GM18873 (cell line): Measurements from ENCODE around the gene TACR1.
A peak's percentile ranks its signal among the peaks of the same experiment; 100 is the strongest.
"Not testable (repeated sequence)": the region's sequence is repeated elsewhere in the genome, so short reads cannot be mapped to it uniquely, and the experiment has no call there.

Experiments
- ATAC-seq: cut with Tn5 transposase; IDR thresholded peaks from one replicate; pipeline ENCODE4 v1.9.1; 2021; ENCODE audit warnings: mild to moderate bottlenecking, moderate library complexity, moderate number of reproducible peaks; ENCODE audit not compliant: unreplicated experiment, low FRiP score

The TACR1 gene

DNA sequence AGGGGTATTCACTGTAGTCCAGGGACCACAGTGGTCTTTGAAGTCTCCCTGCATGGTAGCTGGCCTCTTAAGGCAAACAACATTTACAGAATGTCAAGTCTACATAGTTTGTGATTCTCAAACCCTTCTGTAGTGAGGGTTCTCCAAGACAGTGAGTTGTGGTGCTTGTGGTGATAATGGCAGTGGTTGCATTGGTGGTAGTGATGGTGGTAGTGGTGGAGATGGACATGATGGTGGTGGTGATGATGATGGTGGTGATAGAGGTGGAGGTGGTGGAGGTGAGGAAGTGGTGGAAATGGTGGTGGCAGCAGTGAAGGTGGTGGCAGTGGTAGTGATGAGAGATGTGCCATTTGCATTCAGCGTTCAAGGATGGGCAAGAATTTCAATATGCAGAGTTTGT, 104.9 kb downstream of the TACR1 start:
- no peak for ATAC-seq

DNA sequence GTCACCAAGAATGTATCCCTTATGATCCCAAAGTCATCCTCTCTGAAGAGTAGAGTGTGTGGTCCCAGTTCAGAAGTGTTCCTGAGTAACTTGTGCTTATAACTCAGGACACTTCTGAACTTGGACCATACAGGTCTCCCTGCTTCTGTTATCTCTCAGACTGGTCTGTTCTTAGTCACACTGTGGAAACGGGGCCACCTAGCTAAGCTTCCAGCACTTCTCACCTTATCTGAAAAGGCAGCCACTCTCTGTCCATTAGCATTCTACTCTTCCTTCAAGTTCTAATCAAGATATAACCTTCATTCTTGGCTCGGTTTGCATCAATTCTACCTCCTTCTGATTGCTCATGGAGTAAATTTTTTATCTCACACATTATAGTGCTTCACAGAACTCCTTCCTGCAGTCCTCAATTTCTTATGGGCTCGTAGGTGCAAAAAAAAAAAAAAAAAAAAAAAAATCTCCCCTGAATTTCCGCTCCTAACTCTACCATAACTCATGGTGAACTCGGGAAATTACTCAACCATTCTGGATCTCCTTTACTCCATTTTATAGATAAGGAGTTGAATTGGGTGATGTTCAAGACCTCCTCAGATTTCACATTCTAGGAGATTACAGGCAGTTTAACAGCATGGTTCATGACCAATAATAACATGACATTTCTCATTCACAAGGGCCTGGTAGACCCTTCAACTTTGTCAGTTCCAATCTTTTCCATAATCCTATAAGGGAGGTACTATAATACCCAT, 108.4 kb downstream of the TACR1 start:
- ATAC-seq = no peak

- ATAC-seq = no peak
Observed at GRCh38 chr2:75089471-75089870, 109.8 kb downstream of the TACR1 start.

DNA sequence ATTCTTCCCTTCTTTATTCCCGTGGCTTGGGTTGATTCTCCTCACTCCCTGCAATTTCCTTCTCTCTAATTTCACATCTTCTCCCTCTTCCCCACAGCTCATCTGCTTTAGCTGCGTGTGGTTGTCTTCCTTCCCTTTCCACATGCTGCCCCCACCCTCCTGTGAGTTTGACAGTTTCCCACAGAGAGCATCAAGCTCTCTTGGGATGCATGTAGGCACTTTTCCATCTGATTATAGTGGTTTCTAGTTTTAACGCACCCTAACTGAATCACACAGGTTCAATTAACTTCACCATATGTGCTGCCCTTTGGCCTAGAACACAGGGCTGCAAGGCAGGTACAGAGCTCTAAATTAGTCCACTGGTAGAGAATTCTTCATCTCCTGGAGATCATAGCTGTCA, 110.5 kb downstream of the TACR1 start:
- ATAC-seq = no peak

- no peak for ATAC-seq
Observed at GRCh38 chr2:75087736-75088135, 111.6 kb downstream of the TACR1 start.

DNA sequence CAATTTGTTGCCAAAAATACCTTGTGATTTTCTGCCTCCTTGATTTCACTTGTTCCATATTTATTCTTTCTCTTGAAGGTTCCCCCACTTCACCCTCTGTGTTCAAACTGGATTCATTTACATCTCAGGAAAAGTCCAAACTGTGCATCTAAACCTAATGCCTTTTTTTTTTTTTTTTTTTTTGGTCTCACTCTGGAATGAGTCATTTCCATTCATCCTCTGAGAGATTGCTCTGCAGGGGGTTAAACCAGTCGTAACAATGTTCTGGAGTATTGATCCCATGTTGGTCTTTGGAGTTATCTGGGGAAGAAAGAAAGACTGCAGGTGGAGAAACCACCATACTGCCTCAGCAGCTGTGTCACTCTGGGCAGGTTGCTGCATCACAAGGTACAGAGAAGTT, 119.7 kb downstream of the TACR1 start:
- no peak for ATAC-seq

GRCh38 chr2:75077909-75078308, 121.4 kb downstream of the TACR1 start:
- no peak for ATAC-seq

DNA sequence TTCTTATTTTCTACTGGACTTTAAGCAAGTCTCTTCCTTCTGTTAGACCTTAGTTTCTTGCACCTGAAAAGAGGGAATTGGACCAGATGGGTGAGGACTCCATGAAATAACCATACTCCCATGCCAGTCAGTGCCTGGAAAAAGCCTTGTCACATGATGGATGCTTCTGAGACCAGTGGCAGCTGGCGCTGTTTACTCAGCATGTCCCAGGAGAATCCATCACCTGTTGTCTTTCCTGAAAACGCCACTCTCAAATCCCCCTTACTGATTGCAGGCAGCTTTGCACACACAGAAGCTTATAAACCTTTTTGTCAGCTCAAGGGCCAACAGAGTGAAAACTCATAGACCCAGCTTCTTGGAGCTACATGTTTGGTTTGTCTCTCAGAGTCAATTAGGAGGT, 123.2 kb downstream of the TACR1 start:
- no peak for ATAC-seq

GRCh38 chr2:75074708-75075107, 124.6 kb downstream of the TACR1 start:
- no peak for ATAC-seq

- no peak for ATAC-seq
Observed at GRCh38 chr2:75074228-75074627, 125.1 kb downstream of the TACR1 start.

DNA sequence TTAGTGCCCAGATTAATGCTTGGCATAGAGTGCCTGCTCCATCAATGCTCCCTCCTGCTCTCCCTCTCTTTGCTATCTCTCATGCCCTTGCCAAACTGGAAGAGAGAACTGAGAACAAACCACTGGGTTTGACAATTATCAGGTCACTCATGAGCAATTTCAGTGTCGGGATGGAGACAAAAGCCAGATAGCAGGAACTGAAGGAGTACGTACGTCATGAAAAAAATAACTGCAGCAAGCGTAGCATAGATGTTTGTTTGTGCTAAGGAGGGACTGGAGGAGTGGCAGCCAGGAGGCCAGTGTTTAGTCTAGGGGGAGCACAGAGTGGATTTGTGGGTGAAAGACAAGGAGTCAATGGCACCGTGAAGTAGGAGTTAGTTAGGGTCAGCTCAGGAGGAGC, 127.6 kb downstream of the TACR1 start:
- no peak for ATAC-seq

- no peak for ATAC-seq
Observed at GRCh38 chr2:75068546-75068945, 130.8 kb downstream of the TACR1 start.

DNA sequence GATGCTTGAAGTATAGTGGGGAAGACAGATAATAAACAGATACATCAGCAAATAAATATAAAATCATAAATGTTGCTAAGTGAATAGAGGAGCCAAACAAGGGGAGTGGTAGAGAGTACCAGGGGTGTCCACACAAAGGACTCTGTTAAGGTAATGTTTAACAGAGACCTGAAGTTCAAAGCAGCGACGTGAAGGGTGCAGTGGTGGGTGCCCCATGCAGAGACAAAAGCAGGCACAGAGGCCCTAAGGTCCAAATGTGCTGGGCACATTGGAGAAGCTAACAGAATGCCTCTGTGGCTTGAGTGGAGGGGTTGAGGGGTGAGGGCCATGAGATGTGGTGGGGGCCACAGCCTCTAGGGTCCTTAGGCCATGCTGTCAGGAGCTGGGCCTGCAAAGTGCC, 131.8 kb downstream of the TACR1 start:
- no peak for ATAC-seq

GRCh38 chr2:75066121-75066902, 133.0 kb downstream of the TACR1 start:
- ATAC-seq = no peak

DNA sequence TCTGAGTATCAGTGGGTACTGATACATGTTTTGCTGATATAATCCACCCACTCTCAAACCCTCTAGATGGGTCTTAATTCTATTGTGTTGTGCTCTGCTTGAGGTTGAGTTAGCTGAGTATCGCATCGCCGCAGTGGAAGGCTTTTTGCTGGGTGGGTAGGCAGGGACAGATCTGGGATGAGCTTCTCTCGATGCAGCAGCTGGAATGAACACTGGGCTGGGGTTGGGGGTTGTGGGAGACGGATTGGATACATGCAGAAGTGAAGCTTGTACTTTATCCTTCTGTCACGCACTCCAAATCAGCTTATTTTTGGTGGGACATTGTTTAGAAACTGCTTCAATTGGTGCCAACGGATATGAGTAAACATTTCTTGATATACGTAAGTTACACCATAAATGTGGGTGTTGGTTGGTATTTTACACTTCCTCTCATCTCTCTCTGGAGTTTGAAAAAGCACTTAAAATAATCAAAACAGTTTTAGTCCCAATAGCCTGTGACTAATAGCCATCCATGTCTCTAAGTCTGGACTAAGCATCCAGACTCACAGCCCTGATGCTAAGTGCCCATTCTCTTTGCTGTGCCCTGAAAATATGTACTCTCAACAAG, 133.8 kb downstream of the TACR1 start:
- ATAC-seq = no peak

DNA sequence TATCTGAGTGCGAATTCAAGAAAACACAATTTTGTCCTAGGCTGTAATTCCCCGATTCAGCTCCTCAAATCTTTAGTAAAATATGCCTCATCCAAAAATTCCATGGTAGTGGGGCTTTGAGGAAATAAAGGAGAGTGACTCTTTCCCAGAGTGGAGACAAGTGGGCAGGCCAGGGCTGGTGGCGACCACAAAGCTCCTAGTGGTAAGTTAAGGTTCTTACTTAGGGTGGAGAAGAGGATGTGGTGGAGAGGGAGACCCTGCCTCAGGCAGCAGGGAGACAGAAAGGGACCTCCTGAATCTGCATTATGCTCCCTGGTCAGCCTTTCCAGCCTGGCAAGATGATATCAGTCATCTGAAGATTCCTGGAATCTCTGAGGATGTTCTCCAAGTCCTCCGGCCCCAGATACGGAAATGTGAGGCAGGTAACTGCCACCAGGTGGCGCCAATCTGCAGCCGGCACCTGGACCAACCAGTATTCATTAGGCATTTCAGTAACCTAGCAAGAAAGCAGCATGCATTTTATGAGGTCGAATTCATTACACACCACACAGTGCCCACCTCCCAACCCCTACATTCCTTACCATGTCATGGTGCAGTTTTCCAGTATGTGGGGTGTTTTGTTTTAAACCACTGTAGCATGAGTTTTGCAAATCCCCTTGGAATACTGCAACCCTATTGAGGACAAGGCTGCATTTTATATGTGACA, 134.5 kb downstream of the TACR1 start:
- ATAC-seq = peak; percentile 66

GRCh38 chr2:75063906-75064305, 135.4 kb downstream of the TACR1 start:
- no peak for ATAC-seq

GRCh38 chr2:75058427-75058826, 140.9 kb downstream of the TACR1 start:
- ATAC-seq = no peak

GRCh38 chr2:75057150-75057549, 142.2 kb downstream of the TACR1 start:
- not testable (repeated sequence) for ATAC-seq

GRCh38 chr2:75055820-75056675, 143.3 kb downstream of the TACR1 start:
- ATAC-seq = peak; percentile 67
